AG04450 (cell line): Measurements from ENCODE around the gene INPP5J. TPM values are rescaled to one million over a fixed set of nuclear protein-coding genes. Genes with fewer than 3 reads are reported as not detected.
A peak's percentile ranks its signal among the peaks of the same experiment; 100 is the strongest.
"Not testable (repeated sequence)": the region's sequence is repeated elsewhere in the genome, so short reads cannot be mapped to it uniquely, and the experiment has no call there.

Experiments used
- CTCF ChIA-PET: fragments of 300-600, 350-600 bp; formaldehyde crosslinking; extraction: SDS; loops from one replicate; lab custom pipeline; 2022; ENCODE audit warnings: antibody characterized with exemption, inconsistent platforms; lab: Charles Lee
- POLR2A ChIA-PET: fragments of 350-600 bp; formaldehyde crosslinking; extraction: SDS; loops from one replicate; lab custom pipeline; 2021; ENCODE audit warnings: antibody characterized with exemption, inconsistent platforms; lab: Yijun Ruan, JAX
- DNase-seq: peaks from one replicate; pipeline ENCODE4 v3.0.0-alpha.2; 2011; ENCODE audit warnings: low read depth, low spot score
- H3K27ac ChIP-seq: one replicate; pipeline ENCODE4 v1.5.1; 2012; ENCODE audit warnings: low read depth, low read length, control low read depth
- H3K27me3 ChIP-seq: one replicate; pipeline ENCODE4 v1.6.0; 2012; ENCODE audit warnings: low read length; ENCODE audit not compliant: control insufficient read depth, insufficient read depth
- H3K4me3 ChIP-seq: 2 replicates; pipeline ENCODE4 v1.5.1; 2011; ENCODE audit warnings: mild to moderate bottlenecking, low read depth, low read length, control low read depth
- H3K9me3 ChIP-seq: 2 replicates; pipeline ENCODE4 v1.5.1; 2012; ENCODE audit warnings: low read length; ENCODE audit not compliant: control insufficient read depth, insufficient read depth
- polyA plus RNA-seq: library from polyadenylated mRNA; depleted of rRNA; stranded (reverse); fragments of >200 nt; gene quantifications from 2 replicates; pipeline ENCODE4 v1.2.3, GENCODE V29; 2011
- TF ChIP-seq, protein P1 (sequence below): IDR thresholded peaks from 2 replicates; pipeline ENCODE4 v1.5.1; 2011; ENCODE audit warnings: low read depth, low read length, control low read depth, inconsistent platforms

The INPP5J gene
- polyA plus RNA-seq, 1 experiment = 0.91 TPM

DNA sequence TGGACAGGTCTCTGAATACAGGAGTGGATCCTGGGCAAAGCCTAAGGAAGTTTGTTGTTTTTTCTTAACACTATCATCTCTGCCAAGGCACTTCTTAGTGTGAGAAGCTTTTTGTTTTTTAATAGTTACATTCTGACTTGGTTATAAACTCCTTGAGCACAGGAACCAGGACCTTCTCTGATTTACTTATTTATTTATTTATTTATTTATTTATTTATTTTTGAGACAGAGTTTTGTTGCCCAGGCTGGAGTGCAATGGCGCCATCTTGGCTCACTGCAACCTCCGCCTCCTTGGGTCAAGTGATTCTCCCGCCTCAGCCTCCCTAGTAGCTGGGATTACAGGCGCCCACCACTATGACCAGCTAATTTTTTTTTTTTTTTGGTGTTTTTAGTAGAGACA lies 48.2 kb downstream of the INPP5J start:
- H3K27me3 ChIP-seq = no peaks in the 10 kb centered on the region
- ChIA-PET CTCF (interaction anchor here (0.8 to 1.1 kb wide), 3 partner anchors 8 to 63 kb away, joined by 3 to 6 read pairs (median 4); partner anchors contain the start of genes LIMK2 and SELENOM), POLR2A (no interaction called here)
- no peak overlapping the region for H3K4me3 ChIP-seq
- TF ChIP-seq, protein P1, sequence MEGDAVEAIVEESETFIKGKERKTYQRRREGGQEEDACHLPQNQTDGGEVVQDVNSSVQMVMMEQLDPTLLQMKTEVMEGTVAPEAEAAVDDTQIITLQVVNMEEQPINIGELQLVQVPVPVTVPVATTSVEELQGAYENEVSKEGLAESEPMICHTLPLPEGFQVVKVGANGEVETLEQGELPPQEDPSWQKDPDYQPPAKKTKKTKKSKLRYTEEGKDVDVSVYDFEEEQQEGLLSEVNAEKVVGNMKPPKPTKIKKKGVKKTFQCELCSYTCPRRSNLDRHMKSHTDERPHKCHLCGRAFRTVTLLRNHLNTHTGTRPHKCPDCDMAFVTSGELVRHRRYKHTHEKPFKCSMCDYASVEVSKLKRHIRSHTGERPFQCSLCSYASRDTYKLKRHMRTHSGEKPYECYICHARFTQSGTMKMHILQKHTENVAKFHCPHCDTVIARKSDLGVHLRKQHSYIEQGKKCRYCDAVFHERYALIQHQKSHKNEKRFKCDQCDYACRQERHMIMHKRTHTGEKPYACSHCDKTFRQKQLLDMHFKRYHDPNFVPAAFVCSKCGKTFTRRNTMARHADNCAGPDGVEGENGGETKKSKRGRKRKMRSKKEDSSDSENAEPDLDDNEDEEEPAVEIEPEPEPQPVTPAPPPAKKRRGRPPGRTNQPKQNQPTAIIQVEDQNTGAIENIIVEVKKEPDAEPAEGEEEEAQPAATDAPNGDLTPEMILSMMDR = no peak
- H3K27ac ChIP-seq = no peak overlapping the region
- H3K9me3 ChIP-seq = no peaks in the 10 kb centered on the region
- no peak for DNase-seq

DNA sequence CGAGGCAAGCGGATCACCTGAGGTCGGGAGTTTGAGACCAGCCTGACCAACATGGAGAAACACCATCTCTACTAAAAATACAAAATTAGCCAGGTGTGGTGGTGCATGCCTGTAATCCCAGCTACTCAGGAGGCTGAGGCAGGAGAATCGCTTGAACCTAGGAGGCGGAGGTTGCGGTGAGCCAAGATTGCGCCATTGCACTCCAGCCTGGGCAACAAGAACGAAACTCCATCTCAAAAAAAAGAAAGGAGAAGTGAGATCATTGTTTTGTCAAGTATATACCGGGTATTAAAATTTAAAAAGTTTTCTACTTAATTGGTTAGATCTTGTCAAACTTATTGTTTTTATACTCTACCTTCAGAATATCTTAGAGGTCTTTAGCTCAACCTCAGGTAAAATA lies 49.0 kb downstream of the INPP5J start:
- POLR2A ChIA-PET, DNase-seq, H3K27me3 ChIP-seq, H3K4me3 ChIP-seq, H3K27ac ChIP-seq, H3K9me3 ChIP-seq: not testable (repeated sequence)
- CTCF ChIA-PET = interaction anchor here (1.1 kb wide), 1 partner anchor 40 kb away, joined by 4 read pairs; the partner anchor contains the start of gene LIMK2

DNA sequence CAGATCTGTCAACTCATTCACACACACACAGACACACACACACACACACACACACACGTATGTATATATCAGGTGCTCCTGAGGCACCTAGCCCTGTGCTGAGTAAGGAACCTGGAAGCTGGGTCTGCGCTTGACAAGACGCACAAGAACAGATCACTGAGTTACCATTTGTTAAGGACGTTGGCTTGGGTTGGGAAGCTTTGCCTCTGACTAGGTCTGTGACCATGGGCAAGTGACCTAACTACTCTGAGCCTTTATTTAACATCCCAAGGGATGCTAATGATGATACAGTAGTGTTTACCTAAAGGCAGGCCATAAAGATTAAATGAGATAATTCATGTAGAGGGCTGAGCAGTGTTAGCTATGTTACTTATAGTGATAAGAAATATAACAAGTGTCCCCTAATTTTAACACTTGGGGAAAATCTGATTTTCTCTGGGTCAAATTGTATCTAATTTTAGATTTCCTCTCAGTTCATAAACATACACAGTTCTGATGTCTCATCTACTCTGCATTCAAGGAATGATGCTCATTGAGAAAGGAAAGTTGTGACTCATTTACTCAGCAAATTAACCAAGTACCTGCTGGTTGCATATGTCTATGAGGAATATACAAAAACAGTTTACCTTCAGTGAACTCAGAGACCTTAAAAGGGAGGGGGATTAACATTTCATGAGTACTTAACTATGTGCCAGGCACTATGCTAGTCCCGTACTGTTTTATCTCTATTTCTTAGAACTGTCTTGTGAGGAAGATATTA lies 50.8 kb downstream of the INPP5J start:
- peak overlapping the region; percentile 97 for H3K27ac ChIP-seq
- ChIA-PET POLR2A (interaction anchor here (0.6 to 1.2 kb wide), 3 partner anchors 12 to 80 kb away, joined by 3 read pairs; partner anchors contain the start of gene RNF185), CTCF (interaction anchor here (0.8 kb wide), 1 partner anchor 67 kb away, joined by 3 read pairs; the partner anchor contains the start of gene SELENOM)
- TF ChIP-seq, protein P1 = no peak
- no peak overlapping the region for H3K4me3 ChIP-seq
- H3K27me3 ChIP-seq = no peaks in the 10 kb centered on the region
- DNase-seq = peak; percentile 65
- H3K9me3 ChIP-seq = no peaks in the 10 kb centered on the region

DNA sequence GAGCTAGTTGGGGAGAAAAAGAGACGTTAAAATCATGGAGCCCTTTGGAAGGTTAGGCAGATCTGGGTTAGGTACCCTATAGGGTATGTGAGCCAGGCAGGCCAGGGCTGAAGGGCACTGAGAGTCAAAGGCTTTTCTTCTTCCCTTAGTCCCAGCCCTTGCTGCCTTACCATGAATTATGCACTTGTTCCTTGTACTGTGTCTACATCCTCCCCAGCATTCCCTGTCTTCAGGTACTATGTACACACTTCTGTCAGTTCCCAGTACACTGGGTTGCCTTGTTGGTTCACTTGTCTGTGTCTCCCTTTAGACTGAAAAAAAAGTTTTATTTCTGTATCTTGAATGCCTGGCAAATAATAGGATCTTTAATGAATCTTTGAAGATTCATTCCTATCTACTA lies 54.2 kb downstream of the INPP5J start:
- Histone ChIP-seq H3K4me3 (no peak overlapping the region), H3K27ac (peak overlapping the region; percentile 90), H3K9me3 (no peaks in the 10 kb centered on the region), H3K27me3 (no peaks in the 10 kb centered on the region)
- DNase-seq = no peak
- TF ChIP-seq, protein P1 = no peak
- POLR2A ChIA-PET = interaction anchor here (1.0 kb wide), 1 partner anchor 21 kb away, joined by 3 read pairs; no protein-coding TSS in a partner anchor
- CTCF ChIA-PET = interaction anchor here (1.3 to 2.8 kb wide), 3 partner anchors 11 to 115 kb away, joined by 3 to 13 read pairs (median 3); partner anchors contain the start of genes PIK3IP1 and SELENOM

DNA sequence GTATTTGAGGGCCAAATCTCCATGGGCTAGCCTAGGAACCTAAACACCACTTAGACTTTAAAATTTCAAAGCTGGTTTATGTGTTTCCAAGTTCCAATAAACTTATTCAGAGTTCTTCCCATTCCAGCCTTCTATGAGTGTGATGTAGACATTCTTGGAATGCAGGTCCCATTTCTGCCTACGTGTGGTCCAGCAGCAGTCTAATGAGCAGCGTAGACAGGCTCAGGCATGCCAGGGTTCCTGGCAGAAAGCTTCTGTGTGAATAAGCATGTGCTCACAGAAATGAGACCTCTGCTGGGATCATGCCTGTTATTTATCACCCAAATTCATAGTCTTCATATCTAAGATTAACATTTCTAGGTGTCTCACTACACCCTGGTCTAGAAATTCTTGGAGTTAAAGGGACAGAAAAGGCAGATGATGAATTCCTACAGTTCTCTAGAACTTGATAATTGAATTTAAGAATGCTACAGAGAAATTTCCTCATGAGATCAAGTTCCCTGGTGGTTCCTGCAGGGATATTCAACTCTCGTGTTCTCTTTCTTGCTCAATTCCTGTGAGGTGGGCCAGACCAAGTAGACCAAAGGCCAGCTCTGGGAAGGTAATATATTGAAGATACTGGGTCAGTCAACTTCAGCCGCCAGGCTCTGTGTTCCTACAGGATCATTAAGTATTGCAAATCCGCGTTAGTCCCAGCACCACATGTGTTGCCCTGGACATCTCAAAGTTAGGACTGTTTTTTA lies 54.8 kb downstream of the INPP5J start:
- Histone ChIP-seq H3K4me3 (no peak overlapping the region), H3K27me3 (no peaks in the 10 kb centered on the region), H3K9me3 (no peaks in the 10 kb centered on the region), H3K27ac (peak overlapping the region; percentile 90)
- ChIA-PET CTCF (interaction anchor here (1.0 to 2.8 kb wide), 6 partner anchors 10 to 114 kb away, joined by 3 to 13 read pairs (median 4); partner anchors contain the start of genes PIK3IP1 and SELENOM), POLR2A (interaction anchor here (0.6 to 1.0 kb wide), 2 partner anchors 22 to 314 kb away, joined by 3 read pairs; no protein-coding TSS in a partner anchor)
- TF ChIP-seq, protein P1 = peak; percentile 12; the same call in 1 of the 2 replicates
- DNase-seq = peak; percentile 83
